ACHN (cell line): ENCODE measurements around the gene AKR1C8.
"Not testable (repeated sequence)": the region's sequence is repeated elsewhere in the genome, so short reads cannot be mapped to it uniquely, and the experiment has no call there.

Experiments used
- DNase-seq: peaks from one replicate; pipeline ENCODE4 v3.0.0-alpha.2; 2015
- in situ Hi-C: cut with HindIII; loops from 2 replicates; pipeline ENCODE4 v1.10.0; 2017; ENCODE audit warnings: low sequenced_read_pairs, low pct_ligation_motif_present, low pct_unique_long_range_greater_than_20kb

Gene AKR1C8

GRCh38 chr10:5183923-5184322, 1.0 kb downstream of the AKR1C8 start:
- DNase-seq, result no peak
- in situ Hi-C loops, result no loop called here

- in situ Hi-C loops, DNase-seq: not testable (repeated sequence)
These were observed 4.4 kb downstream of the AKR1C8 start for GRCh38 chr10:5180503-5180902.

DNA sequence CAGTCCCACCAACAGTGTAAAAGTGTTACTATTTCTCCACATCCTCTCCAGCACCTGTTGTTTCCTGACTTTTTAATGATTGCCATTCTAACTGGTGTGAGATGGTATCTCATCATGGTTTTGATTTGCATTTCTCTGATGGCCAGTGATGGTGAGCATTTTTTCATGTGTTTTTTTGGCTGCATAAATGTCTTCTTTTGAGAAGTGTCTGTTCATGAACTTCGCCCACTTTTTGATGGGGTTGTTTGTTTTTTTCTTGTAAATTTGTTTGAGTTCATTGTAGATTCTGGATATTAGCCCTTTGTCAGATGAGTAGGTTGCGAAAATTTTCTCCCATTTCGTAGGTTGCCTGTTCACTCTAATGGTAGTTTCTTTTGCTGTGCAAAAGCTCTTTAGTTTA, 9.4 kb downstream of the AKR1C8 start:
- in situ Hi-C loops, DNase-seq: not testable (repeated sequence)

DNA sequence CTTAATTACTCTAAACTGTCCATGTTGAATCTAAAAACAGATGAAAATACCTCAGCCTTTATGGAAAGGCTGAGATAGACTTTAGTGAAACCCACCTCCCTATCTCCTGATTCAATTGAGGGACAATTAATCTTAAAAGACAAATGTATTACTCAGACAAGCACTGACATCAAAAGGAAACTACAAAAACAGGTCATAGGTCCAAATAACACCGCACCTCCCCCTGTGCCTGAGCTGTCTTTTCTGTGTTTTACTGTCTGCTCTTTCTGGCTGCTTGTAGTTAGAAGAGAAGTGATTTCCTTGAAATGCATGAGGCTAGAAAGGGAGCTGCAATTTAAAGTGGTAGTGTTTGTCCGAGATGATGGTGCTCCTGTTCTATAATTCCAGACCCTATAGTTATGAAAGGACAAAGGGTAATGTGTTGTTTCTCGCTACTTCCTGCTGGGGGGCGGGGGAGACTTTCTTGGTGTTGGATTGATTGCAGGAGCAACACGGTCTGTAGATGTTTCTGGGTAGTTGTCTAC, 16.0 kb downstream of the AKR1C8 start:
- no peak for DNase-seq
- in situ Hi-C loops, result no loop called here

DNA sequence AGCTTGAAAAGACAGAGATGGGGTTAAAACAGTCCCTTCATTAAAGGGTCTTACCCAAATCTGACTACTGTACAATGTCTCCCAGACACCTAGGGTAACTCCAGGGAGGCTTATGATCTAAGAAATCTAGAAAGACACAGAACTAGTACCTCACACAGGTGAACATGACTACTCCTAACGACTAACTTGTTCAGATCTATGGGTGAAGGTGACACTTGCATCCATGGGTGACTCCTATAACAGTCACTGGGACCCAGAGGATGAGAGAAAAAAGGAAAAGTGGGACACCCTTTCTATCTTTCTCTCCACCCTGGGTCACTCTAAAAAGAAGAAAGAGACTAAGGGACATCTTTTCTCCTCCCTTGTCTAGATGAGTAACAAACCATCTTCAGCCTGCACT, 19.2 kb downstream of the AKR1C8 start:
- DNase-seq, result peak; percentile 4
- in situ Hi-C loops, result no loop called here

GRCh38 chr10:5163487-5163886, 21.5 kb downstream of the AKR1C8 start:
- DNase-seq, result no peak

DNA sequence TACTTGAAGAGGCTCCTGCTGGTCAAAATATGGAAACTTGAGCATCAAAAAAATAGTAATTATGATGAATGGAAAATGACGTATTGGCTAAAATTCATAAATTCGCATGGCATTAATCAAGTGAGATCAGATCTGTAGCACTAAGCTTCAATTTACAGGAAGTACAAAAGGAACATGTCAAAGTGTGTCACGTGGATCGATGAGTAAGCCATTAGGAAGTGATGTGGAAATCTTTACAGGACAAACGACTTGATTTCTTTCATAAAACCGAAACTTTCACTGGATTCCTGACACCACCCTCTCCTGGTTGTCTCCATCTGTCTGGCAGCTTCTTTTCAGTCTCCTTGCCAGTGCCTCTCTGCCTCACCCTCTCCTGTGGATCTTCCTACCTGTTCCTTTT, 25.8 kb downstream of the AKR1C8 start:
- no peak for DNase-seq

More at GRCh38 chr10:5163487-5163886, 21.5 kb downstream of the AKR1C8 start:
- in situ Hi-C loops, result no loop called here

DNA sequence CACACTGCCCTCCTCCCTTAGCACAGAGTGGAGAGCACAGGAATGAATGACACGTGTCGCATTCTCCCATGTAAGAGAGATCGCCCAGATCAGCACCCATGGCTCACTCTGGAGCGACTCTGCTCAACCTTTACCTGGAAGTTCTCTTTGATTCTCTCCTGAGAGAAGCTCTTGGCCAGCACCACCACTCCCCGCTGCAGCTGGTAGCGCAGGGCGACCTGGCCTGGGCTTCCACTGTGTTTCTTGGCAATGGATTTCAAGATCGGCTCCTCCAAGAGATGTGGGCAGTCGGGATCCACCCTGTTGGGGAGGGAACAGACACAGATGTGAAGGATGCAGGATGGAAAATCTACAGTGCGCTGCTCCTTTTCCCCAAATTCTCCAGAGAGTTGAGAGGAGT, 27.4 kb downstream of the AKR1C8 start:
- in situ Hi-C loops, result no loop called here
- no peak for DNase-seq

More for the DNA sequence above, 25.8 kb downstream of the AKR1C8 start:
- in situ Hi-C loops, result no loop called here

GRCh38 chr10:5155951-5156350, 29.0 kb downstream of the AKR1C8 start:
- DNase-seq, result no peak
- in situ Hi-C loops, result no loop called here

DNA sequence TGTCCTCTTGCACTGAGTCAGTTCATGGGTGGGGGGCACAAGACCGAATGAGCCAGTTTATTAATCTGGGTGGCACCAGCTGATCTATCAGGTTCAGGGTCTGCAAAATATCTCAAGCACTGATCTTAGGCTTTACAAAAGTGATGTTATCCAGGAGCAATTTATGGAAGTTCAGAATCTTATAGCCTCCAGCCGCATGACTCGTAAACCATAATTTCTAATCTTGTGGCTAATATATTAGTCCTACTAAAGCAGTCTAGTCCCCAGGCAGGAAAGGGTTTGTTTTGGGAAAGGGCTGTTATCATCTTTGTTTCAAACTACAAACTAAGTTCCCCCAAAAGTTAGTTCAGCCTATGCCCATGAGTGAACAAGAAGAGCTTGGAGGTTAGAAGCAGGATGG, 33.9 kb downstream of the AKR1C8 start:
- in situ Hi-C loops, result no loop called here

DNA sequence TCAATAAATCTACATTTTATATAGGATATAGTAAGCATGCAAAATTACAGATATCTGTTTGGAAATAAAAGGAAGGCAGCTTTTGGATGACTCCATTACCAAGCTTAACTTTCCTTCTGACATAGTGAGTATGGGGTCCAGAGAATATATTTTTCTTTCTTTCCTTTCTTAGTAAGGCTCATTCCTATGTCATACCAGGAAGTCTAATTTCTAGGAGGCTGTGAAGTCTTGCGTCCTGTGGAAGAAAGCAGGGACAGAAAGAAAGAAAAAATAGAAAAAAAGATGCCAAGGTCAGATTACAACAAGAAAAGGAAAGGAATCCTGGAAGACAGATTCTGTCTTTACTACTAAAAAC, 36.3 kb downstream of the AKR1C8 start:
- in situ Hi-C loops, result no loop called here
- DNase-seq, result no peak

More for the DNA sequence above, 33.9 kb downstream of the AKR1C8 start:
- no peak for DNase-seq

DNA sequence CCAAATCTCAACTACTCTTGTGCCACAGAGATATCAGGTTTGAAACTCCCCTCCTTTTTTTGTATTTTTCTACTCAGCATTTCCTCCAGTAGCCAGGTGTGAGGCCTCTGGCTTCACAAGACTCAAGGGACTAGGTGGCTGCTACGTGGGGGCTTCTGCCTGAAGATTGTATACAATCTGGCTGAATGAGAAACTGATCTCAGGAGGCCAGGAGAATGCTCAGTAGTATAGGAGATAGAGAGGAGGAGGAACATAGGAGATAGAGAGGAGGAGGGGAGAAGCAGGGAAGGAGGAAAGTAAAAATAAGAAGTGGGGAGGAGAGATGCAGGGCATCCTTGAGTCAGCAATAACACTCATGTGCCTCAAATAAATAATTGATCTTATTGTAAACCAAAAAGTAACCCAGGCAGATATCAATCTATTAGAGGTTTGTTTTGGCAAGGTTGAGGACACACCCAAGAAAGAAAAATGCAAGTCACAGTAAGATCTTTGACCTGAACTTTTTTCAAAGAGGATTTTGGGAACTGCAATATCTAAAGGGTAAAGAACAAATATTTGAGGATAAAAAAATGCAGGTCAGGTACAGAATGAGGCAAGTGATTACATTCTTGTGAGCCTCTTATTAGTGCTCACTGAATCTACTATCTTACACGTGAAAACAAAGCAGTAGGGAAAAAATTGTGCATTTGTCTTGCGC, 36.8 kb downstream of the AKR1C8 start:
- in situ Hi-C loops, result no loop called here
- no peak for DNase-seq

DNA sequence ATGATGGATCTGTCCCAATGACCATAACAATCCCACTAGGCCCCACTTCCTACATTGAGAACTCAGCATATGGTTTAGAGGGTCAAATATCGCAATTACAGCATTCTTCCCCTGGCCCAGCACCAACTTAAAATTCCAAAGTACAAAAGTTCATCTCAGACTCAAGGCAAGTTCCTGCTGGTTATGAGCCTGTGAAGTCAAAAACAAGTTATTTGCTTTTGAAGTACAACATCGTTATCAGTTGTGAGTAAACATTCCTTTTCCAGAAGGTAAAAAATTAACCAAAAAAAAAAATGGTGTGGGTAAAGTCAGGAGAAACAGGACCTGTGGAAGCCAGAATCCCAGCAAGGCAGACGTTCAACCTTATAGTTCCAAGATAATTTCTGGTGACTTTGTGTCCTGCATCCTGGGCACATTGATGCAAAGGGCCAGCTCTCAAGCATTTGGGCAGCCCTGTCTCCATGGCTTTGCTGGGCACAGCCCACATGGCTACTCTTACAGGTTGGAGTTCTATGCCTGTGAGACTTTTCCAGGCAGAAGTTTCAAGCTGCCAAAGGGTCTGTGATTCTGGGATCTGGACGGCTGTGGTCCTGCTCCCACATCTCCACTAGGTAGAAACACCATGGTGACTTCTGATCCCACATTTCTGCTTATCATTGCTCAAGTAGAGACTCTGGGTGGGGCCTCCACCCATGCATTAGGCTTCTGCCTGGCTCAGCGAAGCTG, 37.5 kb downstream of the AKR1C8 start:
- in situ Hi-C loops, result no loop called here
- DNase-seq, result no peak

GRCh38 chr10:5146920-5147254, 38.1 kb downstream of the AKR1C8 start:
- in situ Hi-C loops, result no loop called here
- DNase-seq, result no peak

DNA sequence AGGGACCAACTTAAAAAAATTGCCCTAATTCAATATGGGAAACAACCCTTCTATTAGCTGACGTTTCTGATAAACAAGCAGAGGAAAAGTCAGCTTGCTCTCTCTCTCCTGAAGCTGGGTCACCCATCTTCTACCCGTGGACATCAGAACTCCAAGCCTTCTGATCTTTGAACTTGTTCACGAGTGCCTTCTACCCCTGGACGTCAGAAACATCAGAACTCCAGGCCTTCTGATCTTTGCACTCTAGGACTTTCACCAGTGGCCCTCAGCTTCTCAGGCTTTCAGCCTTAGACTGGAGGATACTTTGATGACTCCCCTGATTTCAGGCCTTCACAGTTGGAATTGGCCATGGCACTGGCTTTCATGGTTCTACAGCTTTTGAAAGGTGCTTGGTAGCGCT, 41.8 kb downstream of the AKR1C8 start:
- no peak for DNase-seq
- in situ Hi-C loops, result no loop called here

GRCh38 chr10:5142199-5142598, 42.8 kb downstream of the AKR1C8 start:
- in situ Hi-C loops, result no loop called here
- DNase-seq, result no peak

DNA sequence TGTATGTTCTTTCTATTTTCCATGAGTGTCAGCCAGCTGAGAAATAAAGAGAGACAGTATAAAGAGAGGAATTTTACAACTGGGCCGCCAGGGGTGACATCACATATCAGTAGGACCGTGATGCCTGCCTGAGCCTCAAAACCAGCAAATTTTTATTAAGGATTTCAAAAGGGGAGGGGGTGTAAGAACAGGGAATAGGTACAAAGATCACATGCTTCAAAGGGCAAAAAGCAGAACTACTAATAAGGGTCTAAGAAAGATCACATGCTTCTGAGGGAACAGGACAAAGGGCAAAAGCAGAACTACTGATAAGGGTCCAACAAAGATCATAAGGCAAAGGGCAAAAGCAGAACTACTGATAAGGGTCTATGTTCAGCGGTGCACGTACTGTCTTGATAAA, 47.3 kb downstream of the AKR1C8 start:
- in situ Hi-C loops, result not testable (repeated sequence)

DNA sequence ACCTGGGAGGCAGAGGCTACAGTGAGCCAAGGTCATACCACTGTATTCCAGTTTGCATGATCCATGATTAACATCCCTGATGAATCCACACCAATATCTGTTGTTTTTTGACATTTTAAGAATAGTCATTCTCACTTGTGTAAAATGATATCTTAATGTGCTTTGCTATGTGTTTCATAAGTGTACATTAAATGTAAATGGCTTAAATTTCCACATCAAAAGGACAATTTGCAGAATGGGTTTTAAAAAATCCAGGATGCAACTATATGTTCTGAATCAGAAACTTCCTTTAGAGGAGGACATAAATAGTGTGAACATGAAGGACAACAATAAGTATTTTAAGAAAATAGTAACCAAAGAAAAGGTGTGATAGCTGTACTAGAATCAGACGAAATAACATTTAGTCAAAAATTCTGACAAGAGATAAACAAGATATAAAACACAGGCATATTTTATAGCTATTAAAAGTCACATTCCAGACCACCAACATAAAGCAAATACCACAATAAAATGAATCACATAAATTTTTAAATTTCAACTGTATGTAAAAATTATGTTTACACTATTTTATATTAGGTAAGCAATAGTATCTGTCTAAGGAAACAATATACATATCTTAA, 48.4 kb downstream of the AKR1C8 start:
- in situ Hi-C loops, result no loop called here
- DNase-seq, result no peak

More for the DNA sequence above, 47.3 kb downstream of the AKR1C8 start:
- not testable (repeated sequence) for DNase-seq

DNA sequence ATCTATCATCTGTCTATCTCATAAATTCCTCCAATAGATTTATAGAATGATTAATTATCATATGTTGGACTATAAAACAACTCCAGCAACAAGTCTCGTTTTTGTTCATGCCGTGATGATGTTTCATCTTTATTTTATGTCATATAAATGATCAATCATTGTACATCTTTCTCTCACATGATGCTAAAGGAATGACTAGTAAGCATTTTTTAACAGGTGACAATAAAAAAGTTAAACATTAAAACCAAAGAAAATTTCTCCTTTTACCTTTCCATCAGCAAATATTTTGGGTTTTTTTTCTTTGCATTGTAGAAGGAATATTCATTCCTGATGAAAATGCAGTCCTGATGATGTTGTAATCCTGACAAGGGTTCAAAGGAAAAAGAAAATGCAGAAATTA, 49.4 kb downstream of the AKR1C8 start:
- DNase-seq, result no peak
- in situ Hi-C loops, result no loop called here
